GM06990 (cell line): ENCODE results near the gene TFDP2.
A peak's percentile ranks its signal among the peaks of the same experiment; 100 is the strongest.

Experiments
- DNase-seq: peaks from one replicate; pipeline ENCODE4 v3.0.0-alpha.2; 2011; ENCODE audit not compliant: insufficient read length; ENCODE audit errors: extremely low read depth
- H3K27me3 ChIP-seq: replicated peaks from 2 replicates; pipeline ENCODE4 v1.6.0; 2011; ENCODE audit warnings: low read length; ENCODE audit not compliant: control insufficient read depth, insufficient read depth
- H3K36me3 ChIP-seq: 2 replicates; pipeline ENCODE4 v1.5.1; 2011; ENCODE audit warnings: low read length; ENCODE audit not compliant: control insufficient read depth, insufficient read depth
- H3K4me3 ChIP-seq: replicated peaks from 2 replicates; pipeline ENCODE4 v1.5.1; 2011; ENCODE audit warnings: low read depth, mild to moderate bottlenecking, control low read depth, low read length
- TF ChIP-seq, protein P1 (sequence below): IDR thresholded peaks from 2 replicates; pipeline ENCODE4 v1.5.1; 2011; ENCODE audit warnings: low read length, control low read depth, mild to moderate bottlenecking, inconsistent platforms; ENCODE audit not compliant: insufficient read depth, poor library complexity, severe bottlenecking

TFDP2 gene

DNA sequence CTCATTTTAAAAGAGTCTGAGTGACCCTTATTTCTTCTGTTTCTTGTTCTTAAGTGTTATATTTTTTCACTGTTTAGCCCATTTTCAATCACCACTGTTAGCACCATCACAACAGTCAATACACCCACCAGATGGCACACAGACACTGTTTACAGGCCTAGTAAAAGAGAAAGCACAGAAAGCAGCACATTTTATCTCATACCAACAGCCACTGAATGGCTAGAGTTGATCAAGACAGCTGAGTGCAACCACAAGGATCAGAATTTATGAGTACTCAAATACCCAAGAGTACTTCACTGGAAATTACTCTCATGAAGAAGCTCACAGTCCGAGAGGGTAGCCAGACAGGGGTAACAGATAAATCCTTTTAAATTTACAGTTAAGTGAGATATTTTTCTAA, 127.0 kb downstream of the TFDP2 start:
- TF ChIP-seq, protein P1, sequence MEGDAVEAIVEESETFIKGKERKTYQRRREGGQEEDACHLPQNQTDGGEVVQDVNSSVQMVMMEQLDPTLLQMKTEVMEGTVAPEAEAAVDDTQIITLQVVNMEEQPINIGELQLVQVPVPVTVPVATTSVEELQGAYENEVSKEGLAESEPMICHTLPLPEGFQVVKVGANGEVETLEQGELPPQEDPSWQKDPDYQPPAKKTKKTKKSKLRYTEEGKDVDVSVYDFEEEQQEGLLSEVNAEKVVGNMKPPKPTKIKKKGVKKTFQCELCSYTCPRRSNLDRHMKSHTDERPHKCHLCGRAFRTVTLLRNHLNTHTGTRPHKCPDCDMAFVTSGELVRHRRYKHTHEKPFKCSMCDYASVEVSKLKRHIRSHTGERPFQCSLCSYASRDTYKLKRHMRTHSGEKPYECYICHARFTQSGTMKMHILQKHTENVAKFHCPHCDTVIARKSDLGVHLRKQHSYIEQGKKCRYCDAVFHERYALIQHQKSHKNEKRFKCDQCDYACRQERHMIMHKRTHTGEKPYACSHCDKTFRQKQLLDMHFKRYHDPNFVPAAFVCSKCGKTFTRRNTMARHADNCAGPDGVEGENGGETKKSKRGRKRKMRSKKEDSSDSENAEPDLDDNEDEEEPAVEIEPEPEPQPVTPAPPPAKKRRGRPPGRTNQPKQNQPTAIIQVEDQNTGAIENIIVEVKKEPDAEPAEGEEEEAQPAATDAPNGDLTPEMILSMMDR, result peak; percentile 34
- no peak overlapping the region for H3K4me3 ChIP-seq
- H3K36me3 ChIP-seq, result no peaks in the 10 kb centered on the region
- H3K27me3 ChIP-seq, result no peaks in the 10 kb centered on the region
- no peak for DNase-seq

DNA sequence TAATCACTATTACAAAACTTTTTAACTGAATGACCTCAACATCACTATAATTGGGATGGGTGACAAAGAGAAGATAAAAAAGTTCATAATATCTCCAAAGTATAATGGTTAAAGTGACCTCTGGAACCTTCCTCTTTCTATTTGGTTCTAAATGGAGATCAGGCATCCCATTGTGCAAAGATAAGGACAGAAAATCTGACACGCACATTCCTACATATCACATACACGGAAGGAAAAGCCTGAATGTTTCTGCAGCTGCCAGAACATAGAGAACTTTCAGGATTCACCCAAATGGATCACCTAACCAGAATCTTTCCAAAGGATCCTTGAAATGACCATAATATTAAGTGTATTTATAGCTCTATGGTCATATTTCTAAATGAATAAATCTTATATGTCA, 128.2 kb downstream of the TFDP2 start:
- DNase-seq, result no peak

DNA sequence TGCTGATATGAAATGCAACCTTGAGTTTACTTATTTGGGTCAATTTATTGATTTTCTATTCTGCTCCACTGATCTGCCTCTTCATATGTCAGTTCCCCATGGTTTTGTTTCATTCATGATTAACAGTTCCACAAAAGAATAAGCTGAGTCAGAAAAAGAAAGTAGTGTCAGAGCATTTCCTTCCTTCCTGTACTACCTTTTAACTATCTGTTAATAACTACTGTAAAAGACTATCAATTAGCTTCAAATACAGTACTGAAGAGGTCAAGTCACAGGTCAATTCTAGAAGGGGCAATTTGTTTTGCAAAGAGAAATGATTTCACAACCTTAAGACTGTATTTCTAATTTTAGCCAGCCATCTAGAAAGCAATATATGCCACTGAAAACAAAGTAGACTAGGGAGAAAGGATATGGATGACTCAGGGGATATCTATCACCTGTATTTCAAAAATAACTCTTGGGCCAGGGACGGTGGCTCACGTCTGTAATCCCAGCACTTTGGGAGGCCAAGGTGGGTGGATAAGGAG, 129.5 kb downstream of the TFDP2 start:
- DNase-seq, result peak; percentile 65
- H3K27me3 ChIP-seq, result no peaks in the 10 kb centered on the region
- no peak overlapping the region for H3K4me3 ChIP-seq
- TF ChIP-seq, protein P1, result no peak
- H3K36me3 ChIP-seq, result no peaks in the 10 kb centered on the region

More for the DNA sequence above, 128.2 kb downstream of the TFDP2 start:
- TF ChIP-seq, protein P1, result no peak
- Histone ChIP-seq H3K36me3 (no peaks in the 10 kb centered on the region), H3K27me3 (no peaks in the 10 kb centered on the region), H3K4me3 (no peak overlapping the region)

DNA sequence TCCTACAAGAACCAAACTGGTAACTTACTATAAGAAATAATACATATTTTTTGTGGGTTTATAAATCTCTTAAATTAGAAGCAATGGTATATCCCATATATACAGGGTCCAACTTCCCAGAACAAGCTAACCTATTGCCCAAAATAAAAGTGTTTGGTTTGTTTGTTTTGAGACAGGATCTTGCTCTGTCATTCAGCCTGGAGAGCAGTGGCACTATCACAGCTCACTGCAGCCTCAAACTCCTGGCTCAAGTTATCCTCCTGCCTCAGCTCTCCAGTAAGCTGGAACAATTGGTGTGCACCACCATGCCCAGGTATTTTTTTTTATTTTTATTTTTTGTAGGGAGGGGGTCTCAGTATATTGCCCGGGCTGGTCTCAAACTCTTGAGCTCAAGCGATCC, 135.4 kb downstream of the TFDP2 start:
- TF ChIP-seq, protein P1, result no peak
- no peak overlapping the region for H3K4me3 ChIP-seq
- H3K36me3 ChIP-seq, result no peaks in the 10 kb centered on the region
- DNase-seq, result no peak
- no peaks in the 10 kb centered on the region for H3K27me3 ChIP-seq

DNA sequence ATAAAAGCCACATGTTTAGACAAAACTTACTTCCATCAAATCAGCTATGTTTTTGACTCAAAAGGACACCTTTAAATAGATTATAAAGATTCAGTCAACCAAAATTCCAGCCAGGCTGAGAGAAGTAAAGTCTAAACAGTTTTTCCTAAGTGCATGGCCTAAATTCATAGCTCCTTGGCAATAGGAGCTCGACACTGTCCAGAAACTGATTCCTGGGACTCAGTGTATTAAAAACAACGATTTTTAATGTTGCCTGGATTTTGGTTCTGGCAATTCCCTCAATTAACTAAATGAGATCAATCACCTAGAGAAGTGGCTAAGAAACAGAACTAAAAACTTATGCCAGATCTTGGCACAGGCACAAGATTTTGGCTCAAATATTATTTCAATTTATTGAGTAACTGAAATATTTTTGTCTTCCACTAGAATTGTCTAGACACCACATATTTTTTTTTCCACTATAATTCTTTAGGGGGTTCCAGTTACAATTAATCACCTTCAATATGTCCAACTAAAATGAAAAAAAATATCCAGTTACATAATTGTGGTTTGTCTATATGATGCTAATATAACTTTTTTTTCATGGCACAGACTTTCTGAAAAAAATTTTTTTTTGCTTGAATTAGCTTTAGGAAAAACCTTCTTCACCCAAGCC, 135.9 kb downstream of the TFDP2 start:
- Histone ChIP-seq H3K27me3 (no peaks in the 10 kb centered on the region), H3K4me3 (no peak overlapping the region), H3K36me3 (no peaks in the 10 kb centered on the region)
- DNase-seq, result no peak
- TF ChIP-seq, protein P1, result no peak
